GM19372 (cell line): Measurements from ENCODE around the gene HEATR1.

ENCODE experiments used
- ATAC-seq: cut with Tn5 transposase; IDR thresholded peaks from one replicate; pipeline ENCODE4 v1.9.1; 2021; ENCODE audit warnings: mild to moderate bottlenecking, low read depth, moderate library complexity; ENCODE audit not compliant: unreplicated experiment

HEATR1 gene

DNA sequence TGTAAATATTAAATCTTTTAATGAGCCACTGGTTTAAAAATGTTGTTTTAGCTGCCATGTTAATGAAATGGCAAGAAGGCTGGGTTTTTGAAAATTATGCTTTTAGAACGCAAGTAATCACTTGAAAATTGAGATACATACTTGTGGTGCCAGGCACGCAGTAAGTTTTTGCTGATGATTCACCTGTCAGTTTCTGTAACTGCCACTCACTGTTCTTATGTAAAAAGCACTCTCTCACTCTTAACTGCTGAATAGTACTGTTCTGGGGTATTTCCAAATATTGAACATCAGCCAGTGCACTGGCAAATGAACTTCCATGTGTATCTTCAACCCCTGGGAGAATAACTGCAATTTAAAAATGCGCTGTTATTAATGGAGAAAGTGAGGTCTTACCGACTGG, 62.6 kb downstream of the HEATR1 start:
- ATAC-seq: no peak

DNA sequence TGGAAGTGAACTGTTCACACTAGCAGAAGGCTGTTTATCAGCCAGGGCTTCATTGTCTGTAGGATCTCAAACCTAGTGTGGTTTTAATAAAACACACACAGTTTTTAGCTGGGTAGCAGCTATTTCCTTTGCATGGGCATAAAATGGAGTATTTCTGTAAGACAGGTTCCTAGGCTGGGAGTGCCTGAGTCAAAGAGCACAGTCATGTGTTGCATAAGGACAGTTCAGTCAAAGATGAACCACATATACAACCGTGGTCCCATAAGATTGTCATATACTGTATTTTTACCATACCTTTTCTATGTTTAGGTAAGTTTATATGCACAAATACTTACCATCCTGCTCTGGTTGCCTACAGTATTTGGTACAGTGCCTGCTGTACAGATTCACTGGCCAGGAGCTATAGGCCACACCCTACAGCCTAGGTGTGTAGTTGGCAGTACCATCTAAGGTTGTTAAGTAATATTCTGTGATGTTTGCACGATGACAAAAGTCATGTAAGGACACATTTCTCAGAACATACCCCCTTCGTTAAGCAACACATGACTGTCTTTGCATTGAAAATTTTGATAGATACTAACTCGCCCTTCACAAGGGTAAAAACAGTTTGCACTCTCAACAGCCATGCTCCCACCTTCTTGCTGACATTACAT, 63.4 kb downstream of the HEATR1 start:
- no peak for ATAC-seq

DNA sequence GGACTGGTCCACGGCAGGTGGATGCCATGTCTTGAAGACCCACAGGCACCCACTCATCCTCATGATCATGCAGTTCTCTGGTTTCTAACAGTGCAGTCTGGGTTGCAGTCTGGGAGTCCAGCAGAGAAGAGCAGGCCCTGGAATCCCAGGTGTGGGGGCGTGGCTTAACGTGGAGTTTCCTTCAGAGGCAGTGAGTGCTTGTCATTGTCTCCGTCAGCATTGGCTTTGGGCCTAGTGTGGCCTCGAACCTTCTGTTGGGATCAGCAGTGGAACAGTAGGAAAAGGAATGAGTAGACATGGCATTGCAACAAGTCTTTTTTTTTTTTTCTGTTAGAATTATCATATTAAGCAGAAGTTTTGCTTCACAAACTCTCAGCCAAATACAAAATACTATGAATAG, 67.8 kb downstream of the HEATR1 start:
- no peak for ATAC-seq

DNA sequence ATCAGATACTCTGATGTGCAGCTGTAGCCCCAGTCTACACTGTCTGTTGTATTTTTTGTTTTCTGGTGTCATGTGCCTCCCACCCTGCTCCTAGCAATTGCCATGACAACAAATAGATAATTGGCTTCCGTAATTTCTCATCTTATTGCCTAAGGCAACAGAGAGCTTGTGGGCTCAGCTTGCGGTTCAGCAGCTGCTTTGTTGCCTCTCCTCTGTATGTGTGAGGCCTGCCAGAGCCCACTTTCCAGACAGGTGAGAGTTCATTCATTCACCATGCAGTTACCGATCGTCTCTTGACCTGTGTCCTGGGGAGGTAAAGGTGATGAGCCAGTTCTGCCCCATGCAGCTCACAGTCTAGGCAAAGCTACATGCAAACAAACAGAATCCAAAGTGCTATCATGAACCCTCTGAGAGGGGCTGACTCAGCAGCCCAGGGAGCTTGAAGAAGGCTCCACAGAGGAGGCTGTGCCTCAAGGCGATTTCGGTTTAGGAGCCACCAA, 68.6 kb downstream of the HEATR1 start:
- no peak for ATAC-seq

DNA sequence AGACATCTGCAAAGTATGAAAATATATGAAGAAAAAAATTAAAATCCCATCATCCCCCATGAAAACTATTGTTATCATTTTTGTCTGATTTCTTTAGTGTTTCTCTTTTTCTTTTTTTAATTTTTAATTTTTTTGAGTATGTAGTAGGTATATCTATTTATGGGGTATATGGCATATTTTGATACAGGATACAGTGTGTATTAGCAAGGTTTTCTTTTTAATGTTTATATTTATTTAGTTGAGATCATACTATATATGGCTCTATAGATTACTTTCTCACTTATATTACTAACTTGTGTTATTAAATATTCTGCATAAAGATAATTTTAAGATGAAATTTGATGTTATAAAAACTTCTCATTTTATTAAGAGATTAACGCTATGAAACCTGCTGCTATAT, 69.1 kb downstream of the HEATR1 start:
- no peak for ATAC-seq

- no peak for ATAC-seq
Observed at GRCh38 chr1:236534151-236534651, 70.1 kb downstream of the HEATR1 start.

GRCh38 chr1:236532850-236533249, 71.5 kb downstream of the HEATR1 start:
- ATAC-seq: no peak

- ATAC-seq: no peak
Observed at GRCh38 chr1:236530959-236531358, 73.4 kb downstream of the HEATR1 start.

DNA sequence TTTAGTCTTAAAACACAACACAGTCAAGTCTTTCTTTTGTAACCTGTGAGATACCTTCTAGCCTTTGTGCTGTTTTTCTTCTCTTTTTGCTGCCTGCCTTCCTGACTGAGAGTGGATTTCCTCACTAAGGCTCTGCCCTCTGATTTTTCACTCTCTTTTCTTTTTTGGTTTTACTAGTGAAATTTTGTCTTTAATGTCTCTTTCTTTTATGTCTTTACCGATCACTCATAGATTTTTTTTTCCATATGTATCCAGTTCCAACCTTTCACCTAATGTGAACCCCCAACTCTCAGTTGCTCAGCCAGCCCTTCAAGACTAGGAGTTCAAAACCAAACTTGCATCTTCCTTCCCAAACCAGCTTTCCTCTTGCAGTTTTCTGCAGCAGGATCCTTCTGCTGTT, 74.0 kb downstream of the HEATR1 start:
- no peak for ATAC-seq

GRCh38 chr1:236526079-236526478, 78.2 kb downstream of the HEATR1 start:
- no peak for ATAC-seq

GRCh38 chr1:236524895-236525184, 79.5 kb downstream of the HEATR1 start:
- peak; percentile 1 for ATAC-seq

GRCh38 chr1:236524142-236524894, 80.0 kb downstream of the HEATR1 start:
- ATAC-seq: peak; percentile 88

DNA sequence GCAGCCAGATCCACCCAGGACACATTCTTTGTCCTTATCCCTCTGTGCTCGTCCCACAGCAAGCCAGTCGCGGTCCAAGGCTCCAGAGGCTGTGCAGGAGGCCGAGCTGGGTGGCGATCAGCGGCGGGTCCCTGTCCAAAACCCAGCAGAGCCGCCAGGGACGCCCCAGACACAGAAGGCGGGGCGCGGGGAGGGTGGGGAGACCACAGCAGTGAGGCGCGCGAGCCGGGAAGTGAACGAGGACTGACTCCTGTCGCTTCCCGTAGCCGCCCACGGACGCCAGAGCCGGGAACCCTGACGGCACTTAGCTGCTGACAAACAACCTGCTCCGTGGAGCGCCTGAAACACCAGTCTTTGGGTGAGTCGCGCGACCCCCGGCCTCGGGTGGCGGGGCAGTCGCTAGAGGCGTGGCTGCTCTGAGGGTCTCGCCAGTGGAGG, 80.6 kb downstream of the HEATR1 start, which contains the start of gene LGALS8:
TSS of gene LGALS8 (plus strand) at position 279 of the 438 bp plus-strand sequence. CDS start 2,089 bp downstream, outside the sequence.
- peak; percentile 53 for ATAC-seq

DNA sequence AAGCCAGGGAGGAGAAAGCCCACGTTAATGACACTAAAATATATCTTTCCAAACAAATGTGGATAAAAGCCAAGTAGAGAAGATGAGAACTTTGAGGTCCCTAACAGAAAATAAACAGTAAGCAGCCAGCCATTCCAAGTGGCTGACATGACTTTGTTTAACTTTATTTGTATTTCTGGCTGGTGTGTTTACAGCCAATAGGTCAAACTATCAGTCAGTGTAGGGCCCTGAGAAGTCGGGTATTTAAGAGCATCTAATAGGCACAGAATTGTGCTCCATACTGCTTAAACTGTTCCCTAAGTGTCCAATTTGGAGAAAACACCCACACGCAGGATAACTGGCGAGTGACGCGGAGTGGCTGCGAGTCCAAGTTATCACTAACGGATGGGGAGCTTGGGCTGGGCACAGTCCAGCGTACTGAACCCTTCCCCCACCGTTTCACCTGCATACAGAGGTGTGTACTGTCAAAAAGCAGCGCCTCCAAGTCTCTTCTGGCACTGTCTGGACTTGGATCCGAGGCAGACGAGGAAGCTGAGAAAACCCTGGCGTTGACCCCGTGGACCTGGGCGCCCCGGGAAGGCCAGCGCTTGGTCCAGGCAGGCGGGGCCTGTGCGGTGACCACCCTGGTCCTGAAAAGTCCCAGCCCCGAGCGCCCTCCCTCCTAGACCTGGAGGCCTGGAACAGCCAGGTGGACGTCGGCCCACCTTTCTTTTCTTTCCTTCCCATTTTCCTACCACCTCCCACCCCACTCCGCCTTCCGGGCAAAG, 81.2 kb downstream of the HEATR1 start:
- no peak for ATAC-seq

DNA sequence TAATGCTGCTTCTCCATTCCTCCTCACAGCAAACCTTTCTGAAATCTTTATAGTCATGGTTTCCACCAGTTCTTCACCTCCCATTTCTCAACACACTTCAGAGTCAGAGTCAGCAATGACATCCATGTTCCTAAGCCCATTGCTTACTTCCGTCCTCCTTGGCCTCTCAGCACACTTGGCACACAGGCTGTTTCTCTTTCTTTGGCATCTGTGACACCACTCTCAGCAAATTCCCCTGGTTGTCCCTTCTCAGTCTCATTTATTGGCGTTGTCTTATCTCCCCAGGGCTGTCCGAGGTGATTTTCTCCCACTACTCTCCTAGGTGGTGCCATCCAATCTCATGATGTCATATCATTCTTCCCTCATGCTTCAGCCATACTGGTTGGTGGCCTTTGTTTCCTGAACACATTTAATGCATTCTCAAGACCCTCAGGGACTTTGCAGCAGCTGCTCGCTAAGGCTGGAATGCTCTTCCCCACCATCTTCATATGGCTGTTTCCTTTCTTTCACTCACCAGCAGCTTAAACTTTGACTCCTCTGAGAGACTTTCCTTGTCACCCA, 83.8 kb downstream of the HEATR1 start:
- ATAC-seq: no peak

DNA sequence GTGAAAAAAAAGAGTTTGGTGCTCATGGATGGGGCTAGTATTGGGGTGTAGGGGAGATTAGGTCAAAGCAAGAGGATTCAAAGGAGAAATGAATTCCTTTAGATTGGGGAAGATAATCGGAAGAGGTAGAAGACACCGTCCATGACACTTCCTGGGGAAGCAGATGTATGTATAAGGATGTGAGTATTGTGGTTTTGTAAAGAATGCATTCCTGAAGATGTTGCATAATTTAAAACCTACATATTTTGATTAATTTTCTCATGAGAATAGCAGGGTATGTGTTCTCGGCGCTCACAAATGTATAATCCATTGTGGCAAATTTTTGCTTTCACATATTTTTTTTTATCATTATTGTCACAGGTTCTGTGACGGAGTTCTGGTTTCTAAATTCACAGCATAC, 86.0 kb downstream of the HEATR1 start:
- ATAC-seq: no peak

- ATAC-seq: no peak
Observed at GRCh38 chr1:236516929-236517704, 87.2 kb downstream of the HEATR1 start.

DNA sequence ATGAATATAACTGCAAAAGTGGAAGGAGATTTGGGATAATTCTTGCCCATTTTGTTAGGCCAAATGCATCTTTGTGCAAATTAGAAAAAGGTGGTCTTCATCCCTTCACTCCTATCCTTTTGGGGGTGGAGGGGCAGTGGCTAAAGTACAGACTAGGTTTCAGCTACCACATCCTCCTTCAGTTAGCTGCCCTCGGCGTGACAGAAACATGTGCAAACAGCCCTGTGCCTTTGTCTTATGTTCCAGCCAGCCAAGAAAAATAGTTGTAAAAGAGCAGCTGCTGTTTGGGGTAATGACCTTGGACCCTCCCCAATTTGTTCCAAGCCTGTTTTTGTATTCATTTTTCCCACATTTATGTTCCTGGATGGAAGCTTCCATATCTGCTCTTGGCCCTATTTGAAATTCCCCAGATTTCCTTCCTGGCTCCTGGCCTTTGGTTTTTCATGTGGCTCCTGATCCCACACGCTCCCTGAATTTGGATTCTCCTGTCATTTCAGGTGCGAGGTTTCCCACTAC, 88.8 kb downstream of the HEATR1 start:
- ATAC-seq: no peak

DNA sequence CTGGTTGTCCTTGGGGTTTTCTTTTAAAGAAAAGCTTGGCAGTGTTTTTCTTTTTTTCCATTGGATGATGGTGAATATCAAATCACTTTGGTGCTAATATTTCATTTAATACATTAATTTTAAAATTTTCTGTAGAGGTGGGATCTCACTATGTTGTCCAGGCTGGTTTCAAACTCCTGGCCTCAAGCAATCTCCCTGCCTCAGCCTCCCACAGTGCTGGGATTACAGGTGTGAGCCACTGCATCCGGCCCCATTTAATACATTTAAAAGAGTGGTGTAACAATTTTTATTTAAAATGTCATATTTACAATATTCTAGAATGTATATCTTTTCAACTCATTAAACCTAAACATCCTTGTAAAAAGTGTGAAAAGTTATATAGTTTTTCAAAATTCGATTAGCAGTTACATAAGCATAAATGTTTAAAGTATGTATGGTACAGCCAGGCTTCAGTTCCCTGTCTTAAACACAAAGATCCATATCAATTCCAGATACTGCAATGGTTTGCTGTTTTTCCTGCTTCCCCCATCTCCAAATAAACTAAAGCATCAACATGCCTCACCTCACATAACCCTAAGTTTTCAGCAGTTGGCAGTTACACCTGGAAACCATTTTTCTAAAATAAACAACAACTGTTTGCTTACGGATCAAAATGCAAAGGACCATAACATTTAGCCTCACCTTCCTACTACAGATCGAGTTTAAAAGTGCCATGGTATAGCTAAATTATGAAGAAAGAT, 89.4 kb downstream of the HEATR1 start:
- no peak for ATAC-seq
